ENCODE data around the gene SPATA24.
"Not testable (repeated sequence)": the region's sequence is repeated elsewhere in the genome, so short reads cannot be mapped to it uniquely, and the experiment has no call there.

Gene SPATA24

DNA sequence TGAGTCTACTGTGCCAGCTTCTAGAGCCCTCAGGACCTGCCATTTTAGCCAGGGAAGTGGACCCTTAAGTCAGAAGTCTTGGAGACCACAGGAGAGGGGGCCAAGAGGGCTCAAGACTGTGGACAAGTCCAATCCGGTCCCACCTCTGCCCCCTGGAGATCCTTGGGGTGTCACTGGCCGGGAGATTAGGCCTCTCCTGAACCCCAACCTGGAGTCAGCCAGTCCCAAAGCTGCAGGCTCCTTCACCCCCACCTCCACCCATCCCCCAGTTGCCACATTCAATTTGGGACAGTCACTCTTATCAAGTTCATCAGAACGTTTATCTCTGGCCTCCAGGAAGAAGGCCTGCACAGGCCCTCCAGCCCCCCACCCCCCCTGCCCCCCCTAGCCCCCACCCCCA lies 21.1 kb downstream of the SPATA24 start:
- DNase-seq (ENCODE audit: low spot score) = no peak

DNA sequence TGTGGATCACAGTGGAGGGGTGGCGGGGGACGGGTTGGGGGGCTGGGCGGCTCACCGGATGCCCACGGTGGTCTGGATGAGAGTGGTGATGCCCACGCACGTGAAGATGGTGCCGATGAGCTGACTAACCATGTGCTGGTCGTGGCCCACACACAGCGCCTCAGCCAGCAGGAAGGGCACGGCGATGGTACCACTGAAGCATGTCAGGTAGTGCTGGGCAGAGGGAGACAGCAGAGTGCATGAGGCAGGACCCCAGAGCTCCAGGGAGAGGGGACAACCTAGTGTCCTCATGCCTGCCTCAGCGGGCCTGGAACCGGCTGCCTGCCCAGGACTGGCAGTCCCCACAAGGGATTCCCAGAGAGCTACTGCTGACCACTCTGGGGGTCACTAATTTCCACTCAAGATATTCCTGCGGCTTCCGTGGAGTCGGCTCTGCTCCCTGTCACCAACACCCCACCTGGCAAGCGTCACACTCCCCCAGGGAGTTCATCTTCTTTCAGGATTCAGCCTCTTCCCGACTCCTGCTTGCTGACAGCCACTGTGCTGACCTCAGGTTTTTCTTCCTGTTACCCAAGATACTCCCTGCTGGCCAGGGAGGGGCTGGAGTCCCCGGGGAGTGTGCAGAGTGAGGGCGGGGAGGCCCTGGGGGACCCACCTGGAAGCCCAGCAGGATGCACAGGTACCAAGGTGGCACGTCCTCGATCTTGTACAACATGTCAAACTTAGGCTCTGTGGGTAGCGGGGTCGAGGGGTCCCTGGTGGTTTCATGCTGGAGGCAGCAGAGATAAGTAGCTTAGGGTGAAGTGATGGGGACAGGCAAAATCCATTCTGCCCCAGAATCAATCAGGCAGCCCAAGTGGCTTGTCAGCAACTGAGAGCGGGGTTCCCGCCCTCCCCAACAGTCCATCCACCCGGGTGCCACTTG lies 21.8 kb downstream of the SPATA24 start:
- DNase-seq (ENCODE audit: low spot score) = no peak

DNA sequence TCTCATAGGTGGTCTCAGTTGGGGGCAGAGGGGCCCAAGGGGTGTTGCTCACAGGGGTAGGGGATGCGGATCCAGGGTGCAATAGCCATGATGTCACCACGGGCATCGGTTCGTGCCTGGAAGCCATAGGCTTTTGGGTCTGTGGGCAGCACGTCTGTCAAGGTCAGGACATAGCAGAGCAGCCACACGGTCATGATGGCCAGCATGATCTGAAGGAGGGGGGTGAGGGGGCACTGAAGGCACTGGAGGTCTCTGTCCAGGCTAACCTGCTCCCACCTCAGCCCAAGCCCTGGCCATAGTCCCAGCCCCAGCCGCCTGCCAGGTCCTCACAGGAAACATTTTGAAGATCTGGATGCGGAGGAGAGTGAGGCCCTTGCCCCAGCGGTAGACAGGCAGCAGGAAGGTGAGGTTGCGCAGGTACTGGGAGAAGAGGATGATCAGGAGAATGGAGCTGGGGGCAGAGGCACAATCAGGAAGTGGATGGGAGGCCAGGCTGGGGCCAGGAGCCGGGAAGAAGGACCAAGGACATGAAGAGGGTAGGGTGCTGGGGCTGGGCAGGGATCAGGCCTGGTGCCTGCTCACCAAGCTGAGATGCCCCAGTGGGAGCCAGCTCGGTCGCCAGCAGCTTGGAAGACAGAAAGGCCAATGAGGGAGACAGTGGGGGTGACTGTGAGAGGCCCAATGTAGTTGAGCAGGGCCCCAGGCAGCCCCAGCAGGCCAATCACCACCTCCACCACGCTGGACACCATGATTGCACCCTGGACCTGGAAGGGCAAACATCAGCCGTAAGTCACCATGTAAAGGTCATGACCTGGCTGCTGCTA lies 24.1 kb downstream of the SPATA24 start:
- no peak for DNase-seq (ENCODE audit: low spot score)

DNA sequence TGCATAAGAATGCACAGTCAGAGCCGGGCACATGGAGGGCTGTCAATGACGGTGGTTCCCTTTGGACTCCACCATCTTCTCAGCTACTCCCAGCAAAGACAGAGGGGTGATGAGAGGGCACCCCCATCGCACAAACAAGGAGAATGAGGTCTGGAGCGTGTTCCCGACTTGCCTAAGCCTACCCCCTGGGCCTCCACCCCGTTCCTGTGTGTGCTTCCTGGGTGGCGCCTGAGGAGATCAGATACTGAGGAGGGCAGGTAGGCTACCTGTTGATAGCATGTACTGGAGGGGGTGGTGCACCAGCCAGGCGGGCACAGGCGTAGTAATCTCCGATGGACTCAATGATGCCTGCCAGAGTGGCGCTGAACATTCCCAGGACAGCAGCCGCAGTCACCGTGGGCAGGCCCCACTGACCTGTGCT lies 24.9 kb downstream of the SPATA24 start:
- no peak for DNase-seq (ENCODE audit: low spot score)

DNA sequence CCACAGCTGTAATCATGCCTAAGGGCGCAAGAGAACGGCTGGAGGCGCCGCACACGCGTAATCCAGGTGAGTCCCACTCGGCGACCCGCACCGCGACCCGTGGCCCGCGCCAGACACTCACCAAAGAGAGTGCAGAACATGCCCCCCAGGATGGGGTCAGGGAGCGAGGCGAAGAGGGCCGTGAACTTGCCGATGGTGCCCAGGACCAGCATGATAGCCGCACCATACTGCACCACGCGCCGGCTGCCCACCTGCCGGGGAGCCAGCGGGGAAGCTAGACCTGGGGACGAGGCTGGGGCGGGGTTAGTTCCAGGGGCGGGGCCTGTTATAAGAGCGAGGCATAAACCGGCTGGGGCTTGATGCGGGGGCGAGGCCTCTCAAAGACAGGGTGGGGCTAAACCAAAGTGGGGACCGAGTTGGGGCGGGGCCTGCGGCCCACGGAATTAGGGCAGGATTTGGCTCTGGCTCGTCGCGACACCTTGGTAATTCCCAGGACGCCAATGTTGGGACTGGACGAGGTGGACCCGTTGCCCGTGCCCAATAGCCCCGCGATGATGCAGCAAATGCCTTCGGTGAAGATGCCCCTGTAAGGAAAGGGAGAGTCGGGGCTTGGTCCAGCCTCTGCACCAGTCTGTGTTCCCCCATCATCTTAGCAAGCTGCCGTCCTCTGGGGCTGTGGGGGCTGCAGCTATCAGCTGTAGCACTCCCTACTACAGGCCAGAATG lies 25.6 kb downstream of the SPATA24 start:
- DNase-seq (ENCODE audit: low spot score) = no peak

DNA sequence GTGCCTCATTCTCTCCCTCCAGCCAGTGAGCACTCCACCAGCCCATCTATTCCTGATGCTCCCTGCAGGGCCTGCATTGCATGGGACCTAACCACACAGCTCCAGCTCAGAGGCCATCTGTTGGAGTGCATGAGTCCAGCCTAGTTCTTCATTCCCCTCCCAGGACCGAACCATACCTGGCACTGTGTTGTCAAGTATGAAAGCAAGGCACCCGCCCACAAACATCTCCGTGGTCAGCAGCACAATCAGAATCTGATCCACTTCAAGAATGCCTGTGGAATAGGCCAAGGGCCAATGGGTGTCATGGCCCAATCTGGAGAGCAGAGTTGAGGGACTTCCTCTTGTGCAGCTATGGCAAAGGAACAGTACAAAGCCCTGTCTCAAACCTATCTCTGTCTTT lies 26.7 kb downstream of the SPATA24 start:
- no peak for DNase-seq (ENCODE audit: low spot score)

DNA sequence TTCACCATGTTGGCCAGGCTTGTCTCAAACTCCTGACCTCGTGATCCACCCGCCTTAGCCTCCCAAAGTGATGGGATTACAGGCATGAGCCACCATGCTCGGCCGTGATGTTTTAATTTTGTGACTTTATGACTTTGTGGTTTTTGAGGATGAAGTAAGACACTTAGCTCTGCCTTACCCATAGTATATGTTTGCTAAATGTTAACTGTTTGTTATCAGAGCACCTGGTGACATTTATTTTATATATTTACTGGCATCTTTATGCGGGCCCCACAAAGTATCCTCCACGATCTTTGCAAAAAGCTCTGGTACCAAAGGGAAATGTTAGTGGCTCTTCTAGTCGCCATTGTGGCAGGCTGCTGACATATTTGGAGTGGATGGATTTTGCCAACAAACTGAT lies 27.5 kb downstream of the SPATA24 start:
- no peak for DNase-seq (ENCODE audit: low spot score)

DNA sequence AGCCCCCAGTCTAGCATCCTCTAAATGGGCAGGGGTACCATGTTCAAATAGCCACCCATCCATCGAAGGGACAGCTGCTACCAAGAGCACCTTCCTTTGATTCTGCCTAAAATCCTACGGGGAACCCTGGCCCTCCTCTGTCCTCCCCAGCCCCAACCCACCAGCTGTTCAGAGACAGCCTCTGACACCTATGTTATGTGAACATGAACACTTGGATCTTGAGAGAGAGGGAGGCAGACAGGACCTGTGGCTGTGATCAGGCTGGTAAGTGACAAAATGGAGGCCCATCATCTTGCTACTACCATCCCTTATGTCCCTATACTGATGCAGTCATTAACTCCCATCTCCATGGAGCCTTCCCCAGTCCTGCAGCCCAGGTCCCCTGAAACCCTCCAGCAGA lies 29.0 kb downstream of the SPATA24 start:
- DNase-seq (ENCODE audit: low spot score) = no peak

DNA sequence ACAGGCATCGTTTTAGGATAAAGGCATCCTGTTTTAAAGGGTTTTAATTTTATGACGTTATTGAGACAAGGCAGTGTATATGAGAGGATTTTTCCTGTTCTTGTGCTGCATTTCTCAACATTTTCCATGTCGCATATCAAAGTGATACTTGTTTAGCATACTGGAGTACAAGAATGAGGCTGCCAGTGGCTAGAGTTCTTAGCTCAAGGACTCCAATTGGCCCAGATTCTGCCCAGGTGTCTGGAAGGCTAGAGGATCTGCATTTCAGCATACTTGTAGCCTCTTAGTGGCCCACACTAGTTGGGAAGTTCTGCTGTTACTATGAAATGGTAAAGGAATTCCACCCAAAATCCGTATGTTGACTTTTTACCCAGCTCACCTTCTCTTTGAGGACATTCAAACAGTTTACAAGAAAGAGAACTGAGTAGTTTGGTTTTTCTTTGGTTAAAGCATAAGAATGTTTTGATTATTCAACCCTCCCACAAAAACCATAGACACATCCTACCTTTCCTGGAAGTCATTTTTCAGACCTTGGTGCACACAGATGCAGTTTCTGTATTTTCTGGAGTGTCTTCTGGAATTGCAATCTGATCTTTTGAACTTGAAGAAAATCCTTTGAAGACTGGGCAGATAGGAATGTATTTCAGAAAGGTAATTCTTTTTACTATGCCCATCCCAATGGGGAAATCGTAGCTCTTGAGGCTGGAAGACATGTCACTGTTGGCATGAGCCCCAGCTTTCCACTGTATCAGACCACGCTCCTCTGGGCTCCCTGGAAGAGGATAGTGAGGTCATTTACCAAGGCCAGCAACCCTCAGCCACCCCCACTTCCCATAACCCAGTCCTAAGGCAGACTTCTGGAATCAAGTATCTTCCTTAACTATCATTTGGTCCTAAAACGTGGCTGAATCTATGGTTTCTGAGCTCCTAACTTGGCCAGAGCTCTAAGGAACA lies 32.1 kb downstream of the SPATA24 start:
- no peak for DNase-seq (ENCODE audit: low spot score)

DNA sequence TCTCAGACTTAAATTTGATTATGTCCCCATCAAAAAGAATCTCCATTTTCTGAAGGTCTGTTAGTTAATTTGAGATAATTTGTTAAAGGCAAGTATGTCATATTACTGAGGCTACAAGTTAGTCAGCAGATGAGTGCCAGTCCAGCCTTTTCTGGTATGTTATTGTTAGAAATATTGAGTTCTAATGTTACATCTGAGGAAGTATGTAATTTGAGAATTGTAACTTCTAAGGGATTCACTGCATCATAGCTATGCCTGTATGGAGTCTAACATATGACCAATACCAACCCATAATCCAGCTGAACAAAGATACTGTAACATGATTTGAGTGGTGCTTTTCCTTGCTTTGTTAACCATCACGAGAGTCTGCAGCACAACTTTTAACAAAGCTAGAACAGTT lies 34.7 kb downstream of the SPATA24 start:
- no peak for DNase-seq (ENCODE audit: low spot score)

DNA sequence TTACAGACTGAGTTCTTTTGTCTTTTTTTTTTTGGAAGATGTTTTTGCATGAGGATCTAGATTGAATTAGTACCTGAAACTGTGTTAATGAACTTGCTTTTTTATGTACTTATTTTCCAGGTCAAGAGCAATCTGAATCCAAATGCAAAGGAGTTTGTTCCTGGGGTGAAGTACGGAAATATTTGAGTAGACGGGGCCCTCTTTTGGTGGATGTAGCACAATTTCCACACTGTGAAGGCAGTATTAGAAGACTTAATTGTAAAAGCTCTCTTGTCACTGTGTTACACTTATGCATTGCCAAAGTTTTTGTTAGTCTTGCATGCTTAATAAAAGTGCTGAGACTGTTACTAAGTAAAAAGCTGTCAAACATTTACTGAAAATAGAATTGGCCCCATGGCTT lies 35.3 kb downstream of the SPATA24 start:
- DNase-seq (ENCODE audit: low spot score) = no peak

DNA sequence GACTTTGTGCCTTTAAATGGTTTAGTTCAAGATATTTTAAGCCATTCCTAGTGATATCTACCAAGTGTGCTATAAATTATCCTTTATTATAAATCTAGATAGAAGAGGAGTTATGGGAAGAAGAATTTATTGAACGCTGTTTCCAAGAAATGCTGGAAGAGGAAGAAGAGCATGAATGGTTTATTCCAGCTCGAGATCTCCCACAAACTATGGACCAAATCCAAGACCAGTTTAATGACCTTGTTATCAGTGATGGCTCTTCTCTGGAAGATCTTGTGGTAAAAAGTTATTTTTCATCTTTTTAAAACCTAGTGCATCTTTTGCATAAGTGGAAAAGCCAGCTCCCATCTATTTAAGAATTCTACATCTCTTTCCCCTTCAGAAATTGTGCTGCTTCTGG lies 39.4 kb downstream of the SPATA24 start:
- no peak for DNase-seq (ENCODE audit: low spot score)

DNA sequence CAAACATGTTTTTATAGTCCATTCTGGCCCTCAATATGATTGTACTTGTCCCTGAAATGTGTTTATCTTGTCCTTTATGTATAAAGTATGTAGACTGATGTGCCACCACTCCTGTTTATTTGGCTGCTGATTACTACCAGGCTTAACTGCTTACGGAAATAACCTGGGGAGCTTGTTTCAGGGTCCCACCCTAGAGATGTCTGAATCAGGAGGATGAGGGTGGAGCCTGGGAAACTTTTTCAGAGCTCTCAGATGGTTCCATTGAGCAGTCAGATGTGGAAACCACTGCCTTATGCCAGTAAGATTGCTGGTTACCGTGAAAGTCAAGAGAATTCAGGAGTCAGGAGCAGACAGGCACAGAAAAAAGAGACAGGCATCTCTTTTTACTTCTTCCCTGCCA lies 40.0 kb downstream of the SPATA24 start:
- DNase-seq (ENCODE audit: low spot score) = no peak

DNA sequence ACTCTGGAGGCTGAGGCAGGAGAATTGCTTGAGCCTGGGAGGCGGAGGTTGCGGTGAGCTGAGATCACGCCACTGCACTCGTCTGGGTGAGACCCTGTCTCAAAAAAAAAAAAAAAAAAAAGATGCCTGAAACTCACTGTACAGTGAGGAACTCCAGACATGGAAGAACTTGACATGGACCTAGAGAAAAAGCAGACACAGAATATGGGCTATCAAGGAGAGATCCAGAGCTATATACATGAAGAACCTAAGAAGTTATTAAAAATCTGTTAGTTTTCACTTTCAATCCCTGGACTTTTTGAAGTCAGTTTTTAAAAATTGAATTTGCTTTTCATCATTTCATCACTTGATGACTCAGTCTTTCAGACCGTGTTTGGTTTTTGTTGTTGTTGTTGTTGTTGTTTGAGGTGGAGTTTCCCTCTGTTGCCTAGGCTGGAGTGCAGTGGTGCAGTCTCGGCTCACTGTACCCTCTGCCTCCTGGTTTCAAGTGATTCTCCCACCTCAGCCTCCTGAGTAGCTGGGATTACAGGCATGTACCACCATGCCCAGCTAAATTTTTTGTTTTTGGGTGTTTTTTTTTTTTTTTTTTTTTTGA lies 42.0 kb downstream of the SPATA24 start:
- DNase-seq (ENCODE audit: low spot score) = no peak

DNA sequence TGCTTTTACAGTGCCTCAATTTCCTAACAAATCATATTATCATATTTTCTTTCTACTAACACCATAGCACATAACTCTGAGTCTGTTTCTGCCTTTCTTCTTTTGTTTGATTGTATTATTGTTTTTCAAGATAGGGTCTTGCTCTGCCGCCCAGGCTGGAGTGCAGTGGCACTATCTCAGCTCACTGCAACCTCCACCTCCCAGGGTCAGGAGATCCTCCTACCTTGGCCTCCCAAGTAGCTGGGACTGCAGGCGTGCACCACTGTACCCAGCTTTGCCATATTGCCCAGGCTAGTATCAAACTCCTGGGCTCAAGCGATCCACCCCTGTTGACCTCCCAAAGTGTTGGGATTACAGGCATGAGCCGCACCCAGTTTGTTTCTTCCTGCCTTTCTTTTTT lies 43.5 kb downstream of the SPATA24 start:
- no peak for DNase-seq (ENCODE audit: low spot score)

DNA sequence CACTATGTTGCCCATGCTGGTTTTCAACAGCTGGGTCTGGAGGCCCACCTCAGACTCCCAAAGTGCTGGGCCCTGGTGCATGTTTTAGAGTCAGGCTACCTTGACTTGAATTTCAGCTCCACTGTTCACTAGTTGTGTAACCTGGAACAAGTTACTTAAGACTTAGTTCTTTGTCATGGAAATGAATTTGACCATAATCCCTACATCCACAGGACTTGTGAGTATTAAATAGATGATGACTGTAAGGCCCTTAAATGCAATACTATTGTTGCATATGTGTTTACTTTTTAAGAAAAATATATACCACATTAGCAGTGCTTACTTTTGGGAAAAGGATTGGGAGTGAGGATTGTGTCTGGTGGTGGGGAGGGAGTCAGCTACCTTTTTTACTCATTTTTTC lies 45.8 kb downstream of the SPATA24 start:
- no peak for DNase-seq (ENCODE audit: low spot score)

DNA sequence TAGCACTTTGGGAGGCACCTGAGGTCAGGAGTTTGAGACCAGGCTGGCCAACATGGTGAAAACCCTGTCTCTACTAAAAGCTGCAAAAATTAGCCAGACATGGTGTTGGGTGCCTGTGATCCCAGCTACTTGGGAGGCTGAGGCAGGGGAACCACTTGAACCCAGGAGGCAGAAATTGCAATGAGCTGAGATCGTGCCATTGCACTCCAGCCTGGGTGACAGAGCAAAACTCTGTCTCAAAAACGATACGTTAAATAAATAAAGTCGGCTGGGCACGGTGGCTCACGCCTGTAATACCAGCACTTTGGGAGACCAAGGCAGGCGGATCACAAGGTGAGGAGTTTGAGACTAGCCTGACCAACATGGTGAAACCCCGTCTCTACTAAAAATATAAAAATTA lies 48.0 kb downstream of the SPATA24 start:
- not testable (repeated sequence) for DNase-seq (ENCODE audit: low spot score)

DNA sequence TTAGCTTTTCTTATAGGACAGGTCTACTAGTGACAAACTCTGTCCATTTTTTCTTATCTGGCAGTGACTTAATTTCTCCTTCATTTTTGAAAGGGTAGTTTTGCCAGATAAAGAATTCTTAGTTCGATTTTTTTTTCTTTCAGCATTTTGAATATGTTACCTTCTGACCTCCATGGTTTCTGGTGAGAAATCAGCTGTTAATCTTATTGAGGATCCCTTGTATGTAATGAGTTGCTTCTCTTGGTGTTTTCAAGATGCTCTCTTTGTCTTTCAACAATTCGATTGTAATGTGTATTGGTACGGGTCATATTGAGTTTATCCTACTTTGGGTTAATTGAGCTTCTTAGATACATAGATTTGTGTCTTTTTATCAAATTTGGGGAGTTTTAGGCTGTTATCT lies 49.7 kb downstream of the SPATA24 start:
- no peak for DNase-seq (ENCODE audit: low spot score)

DNA sequence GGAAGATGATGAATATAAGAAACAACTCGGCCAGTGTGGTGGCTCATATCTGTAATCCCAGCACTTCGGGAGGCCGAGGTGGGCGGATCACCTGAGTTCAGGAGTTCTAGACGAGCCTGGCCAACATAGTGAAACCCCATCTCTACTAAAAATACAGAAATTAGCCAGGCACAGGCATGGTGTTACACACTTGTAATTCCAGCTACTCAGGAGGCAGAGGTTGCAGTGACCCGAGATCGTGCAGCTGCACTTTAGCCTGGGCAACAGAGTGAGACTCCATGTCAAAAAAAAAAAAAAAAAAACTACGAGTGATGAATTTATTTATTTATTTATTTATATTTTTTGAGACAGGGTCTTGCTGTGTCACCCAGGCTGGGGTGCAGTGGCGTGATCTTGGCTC lies 56.0 kb downstream of the SPATA24 start:
- DNase-seq (ENCODE audit: low spot score) = not testable (repeated sequence)

Measured in kidney capillary endothelial cell (primary cell).